ENCODE measurements around the gene CLDN12.

The CLDN12 gene

DNA sequence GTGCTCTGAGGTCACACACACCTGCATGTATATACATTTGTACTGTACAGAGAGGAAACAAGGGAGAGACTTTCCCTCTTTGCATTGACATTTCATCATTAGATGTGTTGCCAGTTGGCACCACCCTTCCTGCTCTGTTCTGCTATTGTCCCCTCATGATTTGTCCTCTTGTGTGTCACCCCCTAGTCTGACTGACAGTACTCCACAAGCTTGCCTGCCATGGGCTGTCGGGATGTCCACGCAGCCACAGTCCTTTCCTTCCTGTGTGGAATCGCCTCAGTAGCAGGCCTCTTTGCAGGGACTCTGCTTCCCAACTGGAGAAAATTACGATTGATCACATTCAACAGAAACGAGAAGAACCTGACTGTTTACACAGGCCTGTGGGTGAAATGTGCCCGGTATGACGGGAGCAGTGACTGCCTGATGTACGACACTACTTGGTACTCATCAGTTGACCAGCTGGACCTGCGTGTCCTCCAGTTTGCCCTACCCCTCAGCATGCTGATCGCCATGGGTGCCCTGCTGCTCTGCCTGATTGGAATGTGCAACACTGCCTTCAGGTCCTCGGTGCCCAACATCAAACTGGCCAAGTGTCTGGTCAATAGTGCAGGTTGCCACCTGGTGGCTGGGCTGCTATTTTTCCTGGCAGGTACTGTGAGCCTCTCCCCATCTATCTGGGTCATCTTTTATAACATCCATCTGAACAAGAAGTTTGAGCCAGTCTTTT lies 9.4 kb downstream of the CLDN12 start:
- Histone ChIP-seq H3K4me2 (ENCODE audit: low read length) (no peak overlapping the region), H3K9me3 (ENCODE audit: control insufficient read depth, insufficient read depth, low read length) (no peaks in the 10 kb centered on the region), H3K4me3 (ENCODE audit: low read length) (no peak overlapping the region), H3K27me3 (ENCODE audit: control insufficient read depth, low read length) (no peaks in the 10 kb centered on the region), H3K79me2 (ENCODE audit: control insufficient read depth, low read length) (no peaks in the 10 kb centered on the region), H3K36me3 (ENCODE audit: control insufficient read depth, low read length) (peaks cover 9% of the 10 kb centered on the region), H3F3A (ENCODE audit: control insufficient read depth, insufficient read depth) (no peaks in the 10 kb centered on the region), H3K4me1 (ENCODE audit: control insufficient read depth, low read length) (no peaks in the 10 kb centered on the region), H3K27ac (ENCODE audit: low read depth, low read length) (no peak overlapping the region), H3K9me2 (replicated peaks; ENCODE audit: control insufficient read depth, low read length) (no peaks in the 10 kb centered on the region), H4K20me1 (ENCODE audit: control insufficient read depth, insufficient read depth, low read depth, low read length) (no peaks in the 10 kb centered on the region)
- TF ChIP-seq EZH2phosphoT487 (IDR thresholded peaks at IDR 0.05; ENCODE audit: borderline replicate concordance, low read length): no peak
- TF ChIP-seq, protein P1, sequence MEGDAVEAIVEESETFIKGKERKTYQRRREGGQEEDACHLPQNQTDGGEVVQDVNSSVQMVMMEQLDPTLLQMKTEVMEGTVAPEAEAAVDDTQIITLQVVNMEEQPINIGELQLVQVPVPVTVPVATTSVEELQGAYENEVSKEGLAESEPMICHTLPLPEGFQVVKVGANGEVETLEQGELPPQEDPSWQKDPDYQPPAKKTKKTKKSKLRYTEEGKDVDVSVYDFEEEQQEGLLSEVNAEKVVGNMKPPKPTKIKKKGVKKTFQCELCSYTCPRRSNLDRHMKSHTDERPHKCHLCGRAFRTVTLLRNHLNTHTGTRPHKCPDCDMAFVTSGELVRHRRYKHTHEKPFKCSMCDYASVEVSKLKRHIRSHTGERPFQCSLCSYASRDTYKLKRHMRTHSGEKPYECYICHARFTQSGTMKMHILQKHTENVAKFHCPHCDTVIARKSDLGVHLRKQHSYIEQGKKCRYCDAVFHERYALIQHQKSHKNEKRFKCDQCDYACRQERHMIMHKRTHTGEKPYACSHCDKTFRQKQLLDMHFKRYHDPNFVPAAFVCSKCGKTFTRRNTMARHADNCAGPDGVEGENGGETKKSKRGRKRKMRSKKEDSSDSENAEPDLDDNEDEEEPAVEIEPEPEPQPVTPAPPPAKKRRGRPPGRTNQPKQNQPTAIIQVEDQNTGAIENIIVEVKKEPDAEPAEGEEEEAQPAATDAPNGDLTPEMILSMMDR (IDR thresholded peaks at IDR 0.05; ENCODE audit: low read depth, low read length, poor library complexity, severe bottlenecking): peak; percentile 71

DNA sequence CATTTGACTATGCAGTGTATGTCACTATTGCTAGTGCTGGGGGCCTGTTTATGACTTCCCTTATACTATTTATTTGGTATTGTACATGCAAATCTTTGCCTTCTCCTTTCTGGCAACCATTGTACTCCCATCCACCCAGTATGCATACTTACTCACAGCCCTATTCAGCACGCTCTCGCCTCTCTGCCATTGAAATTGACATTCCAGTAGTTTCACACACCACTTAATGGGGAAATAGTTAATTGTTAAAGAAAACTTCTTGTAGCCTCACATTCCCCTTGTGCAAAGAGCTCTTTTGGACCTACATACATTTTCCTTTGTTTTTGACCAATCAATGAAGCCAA lies 9.9 kb downstream of the CLDN12 start:
- Histone ChIP-seq H3K4me2 (ENCODE audit: low read length) (no peak overlapping the region), H3K79me2 (ENCODE audit: control insufficient read depth, low read length) (no peaks in the 10 kb centered on the region), H3K4me3 (ENCODE audit: low read length) (no peak overlapping the region), H3F3A (ENCODE audit: control insufficient read depth, insufficient read depth) (no peaks in the 10 kb centered on the region), H3K9me3 (ENCODE audit: control insufficient read depth, insufficient read depth, low read length) (no peaks in the 10 kb centered on the region), H3K4me1 (ENCODE audit: control insufficient read depth, low read length) (no peaks in the 10 kb centered on the region), H3K27me3 (ENCODE audit: control insufficient read depth, low read length) (no peaks in the 10 kb centered on the region), H3K27ac (ENCODE audit: low read depth, low read length) (no peak overlapping the region), H4K20me1 (ENCODE audit: control insufficient read depth, insufficient read depth, low read depth, low read length) (no peaks in the 10 kb centered on the region), H3K36me3 (ENCODE audit: control insufficient read depth, low read length) (peaks cover 8% of the 10 kb centered on the region), H3K9me2 (replicated peaks; ENCODE audit: control insufficient read depth, low read length) (no peaks in the 10 kb centered on the region)
- TF ChIP-seq, protein P1 (IDR thresholded peaks at IDR 0.05; ENCODE audit: low read depth, low read length, poor library complexity, severe bottlenecking): no peak
- TF ChIP-seq EZH2phosphoT487 (IDR thresholded peaks at IDR 0.05; ENCODE audit: borderline replicate concordance, low read length): no peak

DNA sequence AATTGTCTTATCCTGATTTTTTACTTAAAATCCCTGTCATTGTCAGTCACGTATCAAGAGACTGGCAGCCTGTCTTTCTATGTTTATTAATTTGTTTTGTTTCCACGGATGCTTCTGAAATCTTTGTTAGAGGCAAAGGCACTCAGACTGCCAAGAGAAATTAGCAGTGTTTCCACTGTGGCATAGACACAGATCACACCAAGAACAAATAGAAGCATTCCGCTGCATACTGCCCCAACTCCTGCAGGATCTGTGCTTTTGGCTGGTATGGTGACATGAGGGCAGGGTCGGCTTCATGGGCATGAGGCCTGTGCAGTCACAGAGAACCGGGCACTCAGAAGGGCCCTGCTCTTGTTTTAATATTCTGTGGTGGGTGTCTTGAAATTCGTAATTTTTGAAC lies 18.4 kb downstream of the CLDN12 start:
- no peak overlapping the region for H3K4me3 ChIP-seq (ENCODE audit: low read length)
- H3K9me2 ChIP-seq (replicated peaks; ENCODE audit: control insufficient read depth, low read length): no peaks in the 10 kb centered on the region
- no peaks in the 10 kb centered on the region for H3K79me2 ChIP-seq (ENCODE audit: control insufficient read depth, low read length)
- H3K4me2 ChIP-seq (ENCODE audit: low read length): no peak overlapping the region
- no peak for TF ChIP-seq EZH2phosphoT487 (IDR thresholded peaks at IDR 0.05; ENCODE audit: borderline replicate concordance, low read length)
- TF ChIP-seq, protein P1 (IDR thresholded peaks at IDR 0.05; ENCODE audit: low read depth, low read length, poor library complexity, severe bottlenecking): no peak
- H3K27ac ChIP-seq (ENCODE audit: low read depth, low read length): no peak overlapping the region
- H3K36me3 ChIP-seq (ENCODE audit: control insufficient read depth, low read length): no peaks in the 10 kb centered on the region
- H3K4me1 ChIP-seq (ENCODE audit: control insufficient read depth, low read length): no peaks in the 10 kb centered on the region
- H3K9me3 ChIP-seq (ENCODE audit: control insufficient read depth, insufficient read depth, low read length): no peaks in the 10 kb centered on the region
- H4K20me1 ChIP-seq (ENCODE audit: control insufficient read depth, insufficient read depth, low read depth, low read length): no peaks in the 10 kb centered on the region
- no peaks in the 10 kb centered on the region for H3F3A ChIP-seq (ENCODE audit: control insufficient read depth, insufficient read depth)
- H3K27me3 ChIP-seq (ENCODE audit: control insufficient read depth, low read length): no peaks in the 10 kb centered on the region
